Mesenchymal stem cell (in vitro differentiated cells and primary cell): Measurements from ENCODE around the gene ACVRL1.
A peak's percentile ranks its signal among the peaks of the same experiment; 100 is the strongest.

Source experiments
- DNase-seq: peaks from one replicate; pipeline ENCODE4 v3.0.0-alpha.2; 2013
- H2AFZ ChIP-seq: one replicate; pipeline ENCODE4 v1.6.1; 2013; ENCODE audit warnings: low read depth, mild to moderate bottlenecking, control low read depth, inconsistent platforms, low read length, moderate library complexity
- H2AK5ac ChIP-seq: 2 replicates; pipeline ENCODE4 v1.6.1; 2013; ENCODE audit warnings: low read length, moderate library complexity, mild to moderate bottlenecking, inconsistent platforms; ENCODE audit not compliant: severe bottlenecking
- H2BK120ac ChIP-seq: one replicate; pipeline ENCODE4 v1.6.1; 2013; ENCODE audit warnings: low read depth, mild to moderate bottlenecking, inconsistent platforms, low read length, moderate library complexity
- H2BK12ac ChIP-seq, 2 experiments: one replicate each; pipeline ENCODE4 v1.6.1; 2013; ENCODE audit warnings: inconsistent platforms in 2 of 2, low read length in 2 of 2, mild to moderate bottlenecking in 2 of 2, moderate library complexity in 2 of 2, control low read depth in 1 of 2
- H2BK15ac ChIP-seq: one replicate; pipeline ENCODE4 v1.6.1; 2013; ENCODE audit warnings: mild to moderate bottlenecking, low read depth, inconsistent platforms; ENCODE audit not compliant: poor library complexity, severe bottlenecking
- H2BK5ac ChIP-seq: 2 replicates; pipeline ENCODE4 v1.6.1; 2013; ENCODE audit warnings: low read depth, mild to moderate bottlenecking, low read length, control low read depth, inconsistent platforms; ENCODE audit not compliant: poor library complexity, severe bottlenecking
- H3K14ac ChIP-seq, 2 experiments: one replicate each; pipeline ENCODE4 v1.6.1; 2013; ENCODE audit warnings: inconsistent platforms in 2 of 2, low read length in 2 of 2, control low read depth in 1 of 2, mild to moderate bottlenecking in 1 of 2, moderate library complexity in 1 of 2
- H3K18ac ChIP-seq, 2 experiments: one replicate each; pipeline ENCODE4 v1.6.1; 2013; ENCODE audit warnings: inconsistent platforms in 2 of 2, low read length in 2 of 2, control low read depth in 1 of 2, low read depth in 1 of 2, mild to moderate bottlenecking in 1 of 2
- H3K23ac ChIP-seq, 2 experiments: one replicate each; pipeline ENCODE4 v1.6.1; 2013; ENCODE audit warnings: inconsistent platforms in 2 of 2, low read length in 2 of 2, mild to moderate bottlenecking in 2 of 2, moderate library complexity in 2 of 2, control low read depth in 1 of 2
- H3K27ac ChIP-seq: 2 replicates; pipeline ENCODE4 v1.5.1; 2013; ENCODE audit warnings: mild to moderate bottlenecking, moderate library complexity, low read length, control low read depth, inconsistent platforms; ENCODE audit not compliant: poor library complexity, severe bottlenecking
- H3K27me3 ChIP-seq, 2 experiments: 2 replicates each; pipeline versions ENCODE4 v1.6.1 to v1.7.0; 2013; ENCODE audit warnings: low read length in 2 of 2, mild to moderate bottlenecking in 2 of 2, moderate library complexity in 2 of 2, control low read depth in 1 of 2, inconsistent platforms in 1 of 2; ENCODE audit not compliant: control insufficient read depth in 1 of 2, insufficient read depth in 1 of 2
- H3K36me3 ChIP-seq, 2 experiments: 2 replicates each; pipeline versions ENCODE4 v1.6.1 to v1.7.0; 2013; ENCODE audit warnings: low read length in 2 of 2, control low read depth in 1 of 2, inconsistent platforms in 1 of 2, low read depth in 1 of 2, mild to moderate bottlenecking in 1 of 2; ENCODE audit not compliant: insufficient read depth in 2 of 2, control insufficient read depth in 1 of 2
- H3K4ac ChIP-seq, 2 experiments: one replicate each; pipeline ENCODE4 v1.6.1; 2013; ENCODE audit warnings: inconsistent platforms in 2 of 2, low read length in 2 of 2, mild to moderate bottlenecking in 2 of 2, moderate library complexity in 2 of 2, control low read depth in 1 of 2, low read depth in 1 of 2
- H3K4me1 ChIP-seq: 2 replicates; pipeline ENCODE4 v1.6.1; 2013; ENCODE audit warnings: low read depth, low read length, control low read depth; ENCODE audit not compliant: control insufficient read depth, insufficient read depth
- H3K4me2 ChIP-seq: 2 replicates; pipeline ENCODE4 v1.6.1; 2013; ENCODE audit warnings: low read length, mild to moderate bottlenecking, inconsistent platforms; ENCODE audit not compliant: poor library complexity, severe bottlenecking
- H3K4me3 ChIP-seq, 2 experiments: 2 replicates each; pipeline versions ENCODE4 v1.5.1 to v1.7.0; 2013; ENCODE audit warnings: low read length in 2 of 2, mild to moderate bottlenecking in 2 of 2, control low read depth in 1 of 2, low read depth in 1 of 2; ENCODE audit not compliant: insufficient read depth in 1 of 2
- H3K79me1 ChIP-seq: replicated peaks from 2 replicates; pipeline ENCODE4 v1.6.1; 2013; ENCODE audit warnings: mild to moderate bottlenecking, control low read depth, low read length, inconsistent platforms; ENCODE audit not compliant: poor library complexity, severe bottlenecking
- H3K9ac ChIP-seq: 2 replicates; pipeline ENCODE4 v1.7.0; 2013; ENCODE audit warnings: mild to moderate bottlenecking, low read length, moderate library complexity
- H3K9me3 ChIP-seq: 2 replicates; pipeline ENCODE4 v1.7.0; 2013; ENCODE audit warnings: mild to moderate bottlenecking, low read length; ENCODE audit not compliant: control insufficient read depth
- H4K8ac ChIP-seq: one replicate; pipeline ENCODE4 v1.6.1; 2013; ENCODE audit warnings: inconsistent platforms, mild to moderate bottlenecking, low read length, moderate library complexity
- H4K91ac ChIP-seq: one replicate; pipeline ENCODE4 v1.6.1; 2013; ENCODE audit warnings: mild to moderate bottlenecking, low read length, inconsistent platforms
- WGBS: methylation state at CpG from one replicate; pipeline ENCODE4 v1.1.7; 2013; ENCODE audit warnings: mixed read lengths; 5-methylcytosine and 5-hydroxymethylcytosine counted together

Gene ACVRL1

DNA sequence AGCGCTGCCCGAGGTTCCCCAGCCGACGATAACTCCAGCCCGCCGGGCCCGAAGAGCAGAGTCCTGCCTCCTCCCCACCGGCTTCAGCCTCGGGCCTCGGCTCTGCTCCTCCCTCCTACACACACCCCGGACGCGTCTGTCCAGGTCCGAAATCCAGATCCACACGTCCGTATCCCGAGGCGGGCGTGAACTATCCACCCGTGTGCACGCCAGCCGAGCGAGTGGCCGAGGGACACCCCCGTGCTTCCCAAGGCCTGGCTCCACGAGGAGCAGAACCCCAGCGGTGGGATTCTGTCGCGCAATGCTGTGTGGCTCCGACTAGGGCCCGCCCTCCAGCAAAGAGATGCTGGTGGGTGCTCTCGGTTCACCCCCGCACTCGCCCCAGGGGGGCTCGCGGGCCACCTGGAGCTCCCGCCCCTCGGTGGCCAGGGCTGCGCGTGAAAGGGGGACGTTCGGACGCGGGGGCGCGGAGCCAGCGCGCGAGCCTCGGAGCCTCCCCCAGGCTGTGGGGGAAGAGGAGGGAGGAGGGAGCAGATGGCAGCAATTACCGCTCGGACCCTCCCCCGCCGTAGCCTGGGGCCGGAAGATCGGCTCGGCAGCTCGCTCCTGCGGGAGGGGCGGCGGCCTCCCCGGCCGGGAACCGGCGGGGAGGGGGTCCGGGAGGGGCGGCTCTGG, 38.3 kb upstream of the ACVRL1 start:
- H3K14ac ChIP-seq, result peak overlapping the region in 1 of 2 experiments; percentile 78
- peak overlapping the region; percentile 97 for H3K4me2 ChIP-seq
- H2BK15ac ChIP-seq, result peak overlapping the region; percentile 44
- DNase-seq, result peak; percentile 26
- H3K18ac ChIP-seq, result peak overlapping the region; percentile 56 to 89
- H4K91ac ChIP-seq, result peak overlapping the region; percentile 60
- H3K4ac ChIP-seq, result peak overlapping the region; percentile 17 to 61
- no peaks in the 10 kb centered on the region for H3K36me3 ChIP-seq
- H3K4me1 ChIP-seq, result peaks cover 23% of the 10 kb centered on the region
- no peak overlapping the region for H2AK5ac ChIP-seq
- peak overlapping the region; percentile 8 to 34 for H2BK12ac ChIP-seq
- peak overlapping the region; percentile 30 to 86 for H3K23ac ChIP-seq
- peak overlapping the region; percentile 63 for H4K8ac ChIP-seq
- H3K27me3 ChIP-seq, result peaks cover 49 to 66% of the 10 kb centered on the region in 2 experiments
- H2BK5ac ChIP-seq, result no peak overlapping the region
- no peak overlapping the region for H3K27ac ChIP-seq
- peak overlapping the region; percentile 77 for H3K9ac ChIP-seq
- peak overlapping the region; percentile 91 for H2AFZ ChIP-seq
- no peaks in the 10 kb centered on the region for H3K9me3 ChIP-seq
- H2BK120ac ChIP-seq, result peak overlapping the region; percentile 50
- peak overlapping the region; percentile 49 to 76 for H3K4me3 ChIP-seq
- 2% methylated on average over 52 of the region's 67 CpGs for WGBS
- no peaks in the 10 kb centered on the region for H3K79me1 ChIP-seq

DNA sequence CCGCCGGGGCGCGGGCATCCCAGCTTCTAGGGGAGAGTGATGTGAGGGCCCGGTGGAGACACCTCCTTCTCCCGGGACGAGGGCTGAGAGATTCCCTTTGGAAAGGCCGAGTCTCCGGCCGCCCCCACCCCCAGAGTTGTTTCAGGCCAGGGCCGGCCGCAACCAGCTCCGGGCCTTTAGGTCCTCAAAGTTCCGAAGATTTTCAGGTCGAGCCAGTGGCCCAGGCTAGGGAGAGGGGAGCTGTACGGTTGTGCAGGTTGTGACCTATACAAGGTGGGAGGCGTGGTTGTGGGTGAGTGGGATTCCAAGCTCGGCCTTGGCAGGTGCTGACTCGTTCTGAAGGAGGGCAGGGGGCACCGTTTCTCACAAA, 37.8 kb upstream of the ACVRL1 start:
- peak overlapping the region; percentile 17 to 38 for H2BK12ac ChIP-seq
- no peak overlapping the region for H3K27ac ChIP-seq
- H3K4ac ChIP-seq, result no peak overlapping the region
- no peak for DNase-seq
- no peaks in the 10 kb centered on the region for H3K36me3 ChIP-seq
- peak overlapping the region in 1 of 2 experiments; percentile 4 for H3K14ac ChIP-seq
- H3K4me2 ChIP-seq, result peak overlapping the region; percentile 97
- H3K9me3 ChIP-seq, result no peaks in the 10 kb centered on the region
- H2BK15ac ChIP-seq, result peak overlapping the region; percentile 15
- H3K4me1 ChIP-seq, result peaks cover 18% of the 10 kb centered on the region
- no peak overlapping the region for H3K23ac ChIP-seq
- H4K91ac ChIP-seq, result peak overlapping the region; percentile 45
- H3K18ac ChIP-seq, result peak overlapping the region; percentile 13 to 47
- no peak overlapping the region for H2AFZ ChIP-seq
- H3K9ac ChIP-seq, result no peak overlapping the region
- H3K4me3 ChIP-seq, result peak overlapping the region; percentile 49 to 76
- no peak overlapping the region for H2BK120ac ChIP-seq
- no peak overlapping the region for H2AK5ac ChIP-seq
- no peaks in the 10 kb centered on the region for H3K79me1 ChIP-seq
- 17% methylated on average over 16 of the region's 20 CpGs for WGBS
- no peak overlapping the region for H2BK5ac ChIP-seq
- peak overlapping the region; percentile 86 for H4K8ac ChIP-seq
- peaks cover 49 to 65% of the 10 kb centered on the region in 2 experiments for H3K27me3 ChIP-seq

DNA sequence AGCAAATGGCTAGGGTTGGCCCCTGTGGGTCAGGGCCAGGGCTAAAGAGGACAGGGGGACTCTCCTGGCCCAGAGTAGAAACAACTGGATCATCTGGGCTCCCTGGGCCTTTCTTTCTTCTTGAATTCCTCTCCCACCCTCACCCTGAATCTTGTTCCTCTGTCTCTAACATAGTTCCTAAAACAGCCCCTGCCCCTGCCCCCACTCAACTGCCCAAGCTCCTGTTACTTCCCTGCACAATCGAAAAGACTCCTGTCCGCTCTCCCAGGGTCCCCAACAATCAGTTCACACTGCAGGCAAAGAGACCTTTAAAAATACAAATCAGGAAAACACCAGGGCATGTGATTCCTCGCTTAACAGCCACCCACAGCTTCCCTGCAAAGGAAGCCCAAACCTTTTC, 37.4 kb upstream of the ACVRL1 start:
- no peak for DNase-seq
- Histone ChIP-seq H3K36me3 (no peaks in the 10 kb centered on the region), H3K18ac (peak overlapping the region in 1 of 2 experiments; percentile 13), H2AFZ (no peak overlapping the region), H4K8ac (peak overlapping the region; percentile 86), H4K91ac (no peak overlapping the region), H2BK12ac (peak overlapping the region; percentile 17 to 38), H3K14ac (no peak overlapping the region), H3K27me3 (peaks cover 49 to 61% of the 10 kb centered on the region in 2 experiments), H2BK120ac (no peak overlapping the region), H3K27ac (no peak overlapping the region), H3K4me1 (peaks cover 13% of the 10 kb centered on the region), H3K79me1 (no peaks in the 10 kb centered on the region), H3K4me2 (no peak overlapping the region), H3K9me3 (no peaks in the 10 kb centered on the region), H2BK15ac (peak overlapping the region; percentile 15), H3K9ac (no peak overlapping the region), H3K4me3 (no peak overlapping the region), H3K23ac (no peak overlapping the region), H2AK5ac (no peak overlapping the region), H2BK5ac (no peak overlapping the region), H3K4ac (no peak overlapping the region)
- 63% methylated on average over 3 of the region's 3 CpGs for WGBS

DNA sequence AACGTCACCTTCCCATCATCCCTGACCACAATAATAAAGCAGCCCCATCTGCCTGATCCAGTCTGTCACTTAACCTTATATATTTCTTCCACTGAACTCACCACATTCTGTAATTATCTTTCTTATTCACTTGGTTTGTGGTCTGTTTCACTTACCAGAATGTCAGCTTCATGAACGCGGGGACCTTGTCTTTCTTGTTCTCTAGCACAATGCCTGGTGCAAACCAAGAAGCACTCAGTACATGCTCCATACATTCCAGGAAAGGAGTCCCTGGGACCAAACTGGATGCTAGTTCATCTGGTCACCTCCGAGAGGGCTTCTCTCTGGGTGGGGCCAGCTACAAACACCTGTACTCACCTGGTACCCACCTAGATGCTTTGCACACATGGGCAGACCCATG, 36.8 kb upstream of the ACVRL1 start:
- H3K9ac ChIP-seq, result no peak overlapping the region
- H3K4me1 ChIP-seq, result peaks cover 13% of the 10 kb centered on the region
- no peak overlapping the region for H3K4me2 ChIP-seq
- H3K4me3 ChIP-seq, result no peak overlapping the region
- no peak overlapping the region for H4K91ac ChIP-seq
- H3K14ac ChIP-seq, result no peak overlapping the region
- no peak overlapping the region for H3K18ac ChIP-seq
- no peak for DNase-seq
- H2BK5ac ChIP-seq, result no peak overlapping the region
- no peak overlapping the region for H2AFZ ChIP-seq
- WGBS, result 84% methylated on average over 4 of the region's 4 CpGs
- no peak overlapping the region for H2BK15ac ChIP-seq
- H3K79me1 ChIP-seq, result no peaks in the 10 kb centered on the region
- no peaks in the 10 kb centered on the region for H3K9me3 ChIP-seq
- no peak overlapping the region for H2AK5ac ChIP-seq
- no peak overlapping the region for H3K23ac ChIP-seq
- H2BK120ac ChIP-seq, result no peak overlapping the region
- no peaks in the 10 kb centered on the region for H3K36me3 ChIP-seq
- no peak overlapping the region for H3K4ac ChIP-seq
- peak overlapping the region; percentile 86 for H4K8ac ChIP-seq
- no peak overlapping the region for H2BK12ac ChIP-seq
- H3K27ac ChIP-seq, result no peak overlapping the region
- peaks cover 44 to 55% of the 10 kb centered on the region in 2 experiments for H3K27me3 ChIP-seq
